Gastroesophageal sphincter (tissue), 4 donors: ENCODE data around the gene ASZ1. TPM values are rescaled to one million over a fixed set of nuclear protein-coding genes. Genes with fewer than 3 reads are reported as not detected.

ENCODE experiments used
- ATAC-seq: fragments of 150-250 bp; one replicate; pipeline ENCODE4 v1.9.1; 2016; ENCODE audit warnings: mild to moderate bottlenecking, moderate library complexity
- H3K27ac ChIP-seq, 4 donors: fragments of 200-600 bp; sonication (generic) in 3 of 4; 1 replicate in 3 of 4; 2 replicates in 1 of 4; pipeline ENCODE4 v1.5.1; 2016 to 2019
- H3K27me3 ChIP-seq: fragments of 200-600 bp; sonication (generic); one replicate; pipeline ENCODE4 v1.5.1; 2019
- H3K36me3 ChIP-seq, 2 donors: fragments of 200-600 bp; sonication (generic); one replicate each; pipeline ENCODE4 v1.5.1; 2019; ENCODE audit warnings: control low read depth in 1 of 2
- H3K4me1 ChIP-seq, 3 donors: fragments of 200-600 bp; sonication (generic); 1 replicate in 2 of 3; 2 replicates in 1 of 3; pipeline ENCODE4 v1.5.1; 2016 to 2019; ENCODE audit warnings: control low read depth in 2 of 3
- H3K4me3 ChIP-seq, 2 donors: fragments of 200-600 bp; sonication (generic); one replicate each; pipeline ENCODE4 v1.5.1; 2019; ENCODE audit warnings: mild to moderate bottlenecking in 1 of 2, moderate library complexity in 1 of 2
- H3K9me3 ChIP-seq, 3 donors: fragments of 200-600 bp; sonication (generic); one replicate each; pipeline ENCODE4 v1.5.1; 2017 to 2019; ENCODE audit warnings: control low read depth in 2 of 3
- CTCF ChIP-seq, 4 experiments: fragments of 200-600 bp in 2 of 4; fragments of 450-650 bp in 2 of 4; sonication (generic) in 1 of 4; IDR thresholded peaks; one replicate each; pipeline ENCODE4 v1.5.1; 2017 to 2019; ENCODE audit warnings: antibody characterized with exemption in 4 of 4, mild to moderate bottlenecking in 2 of 4, moderate library complexity in 2 of 4
- EP300 ChIP-seq: sonication (generic); formaldehyde crosslinking; IDR thresholded peaks from one replicate; pipeline ENCODE4 v1.6.1; 2017; ENCODE audit warnings: antibody characterized with exemption, mild to moderate bottlenecking
- POLR2A ChIP-seq, 2 donors: fragments of 450-650 bp; IDR thresholded peaks; one replicate each; pipeline ENCODE4 v1.6.1; 2017; ENCODE audit warnings: antibody characterized with exemption in 2 of 2, mild to moderate bottlenecking in 2 of 2, moderate library complexity in 1 of 2
- POLR2AphosphoS5 ChIP-seq: sonication (generic); formaldehyde crosslinking; IDR thresholded peaks from one replicate; pipeline ENCODE4 v1.6.1; 2017; ENCODE audit warnings: antibody characterized with exemption
- WGBS, 2 donors: methylation state at CpG; one replicate each; pipeline ENCODE4 v1.1.5; 2018; ENCODE audit warnings: low coverage in 1 of 2; 5-methylcytosine and 5-hydroxymethylcytosine counted together
- total RNA-seq, 4 donors: library from RNA; depleted of rRNA; stranded (reverse); fragments of >200 nt; gene quantifications; one replicate each; pipeline ENCODE4 v1.1.0, GENCODE V29; 2016

ASZ1 gene
- total RNA-seq, 4 donors from 2014 or later: not detected

- H3K36me3 ChIP-seq: no peaks in the 10 kb centered on the region
- no peaks in the 10 kb centered on the region for H3K4me1 ChIP-seq
- TF ChIP-seq EP300 (no peak), POLR2AphosphoS5 (no peak), CTCF (IDR thresholded peaks at IDR 0.05) (no peak), POLR2A (IDR thresholded peaks at IDR 0.05) (no peak)
- H3K27ac ChIP-seq: no peak overlapping the region
- no peak for ATAC-seq
- no peaks in the 10 kb centered on the region for H3K27me3 ChIP-seq
- no peaks in the 10 kb centered on the region for H3K9me3 ChIP-seq
- no peak overlapping the region for H3K4me3 ChIP-seq
These were observed 32.4 kb upstream of the ASZ1 start for GRCh38 chr7:117459735-117460134.

- 26 to 35% methylated on average over 3 of the region's 3 CpGs for WGBS, 2 donors
- TF ChIP-seq CTCF (IDR thresholded peaks at IDR 0.05): peak; percentile 42 to 62 (median 58)
- no peak for TF ChIP-seq POLR2A (IDR thresholded peaks at IDR 0.05)
- no peaks in the 10 kb centered on the region for H3K9me3 ChIP-seq
- no peaks in the 10 kb centered on the region for H3K36me3 ChIP-seq
- H3K27ac ChIP-seq: no peak overlapping the region
- no peak for ATAC-seq
- no peaks in the 10 kb centered on the region for H3K27me3 ChIP-seq
- H3K4me1 ChIP-seq: no peaks in the 10 kb centered on the region
- no peak overlapping the region for H3K4me3 ChIP-seq
These were observed 31.8 kb upstream of the ASZ1 start for GRCh38 chr7:117458977-117459583.

- Histone ChIP-seq H3K4me1 (no peaks in the 10 kb centered on the region), H3K4me3 (no peak overlapping the region), H3K36me3 (no peaks in the 10 kb centered on the region), H3K9me3 (peaks cover 0 to 19% (median 0%) of the 10 kb centered on the region in 3 donors), H3K27ac (no peak overlapping the region), H3K27me3 (no peaks in the 10 kb centered on the region)
- 40 to 75% methylated on average over 1 to 2 of the region's 2 CpGs for WGBS, 2 donors
- TF ChIP-seq POLR2AphosphoS5 (no peak), CTCF (IDR thresholded peaks at IDR 0.05) (no peak), EP300 (no peak), POLR2A (IDR thresholded peaks at IDR 0.05) (no peak)
- ATAC-seq: no peak
These were observed 21.4 kb upstream of the ASZ1 start for GRCh38 chr7:117448655-117449054.

GRCh38 chr7:117446220-117446815, 19.0 kb upstream of the ASZ1 start:
- Histone ChIP-seq H3K27ac (no peak overlapping the region), H3K27me3 (no peaks in the 10 kb centered on the region), H3K36me3 (no peaks in the 10 kb centered on the region), H3K4me1 (no peaks in the 10 kb centered on the region), H3K9me3 (peaks cover 0 to 19% (median 0%) of the 10 kb centered on the region in 3 donors), H3K4me3 (no peak overlapping the region)
- TF ChIP-seq POLR2AphosphoS5: no peak
- no peak for TF ChIP-seq EP300
- TF ChIP-seq POLR2A (IDR thresholded peaks at IDR 0.05): no peak
- no peak for TF ChIP-seq CTCF (IDR thresholded peaks at IDR 0.05)
- no peak for ATAC-seq
- 32 to 42% methylated on average over 4 of the region's 4 CpGs for WGBS, 2 donors

- no peak overlapping the region for H3K4me3 ChIP-seq
- H3K27me3 ChIP-seq: no peaks in the 10 kb centered on the region
- H3K27ac ChIP-seq: no peak overlapping the region
- WGBS, 2 donors: 100% methylated on average over 1 of the region's 1 CpG
- no peak for ATAC-seq
- no peaks in the 10 kb centered on the region for H3K36me3 ChIP-seq
- H3K9me3 ChIP-seq: peaks cover 0 to 14% (median 0%) of the 10 kb centered on the region in 3 donors
- H3K4me1 ChIP-seq: no peaks in the 10 kb centered on the region
- no peak for TF ChIP-seq POLR2AphosphoS5
- no peak for TF ChIP-seq CTCF (IDR thresholded peaks at IDR 0.05)
- TF ChIP-seq EP300: no peak
- no peak for TF ChIP-seq POLR2A (IDR thresholded peaks at IDR 0.05)
These were observed 17.9 kb upstream of the ASZ1 start for GRCh38 chr7:117445206-117445605.
